Transverse colon (tissue), 4 donors: ENCODE data around the gene RPL35. TPM values are rescaled to one million over a fixed set of nuclear protein-coding genes. Genes with fewer than 3 reads are reported as not detected.

Experiments
- DNase-seq: peaks from one replicate; pipeline ENCODE4 v3.0.0-alpha.2; 2019
- H3K27ac ChIP-seq, 4 donors: fragments of 200-600 bp; sonication (generic); 2 replicates each; pipeline ENCODE4 v1.5.1; 2016 to 2018; ENCODE audit warnings: inconsistent platforms in 4 of 4
- H3K27me3 ChIP-seq: fragments of 200-600 bp; sonication (generic); 2 replicates; pipeline ENCODE4 v1.5.1; 2017; ENCODE audit warnings: inconsistent platforms
- H3K36me3 ChIP-seq, 4 donors: fragments of 200-600 bp; sonication (generic); 2 replicates each; pipeline ENCODE4 v1.5.1; 2017 to 2019; ENCODE audit warnings: inconsistent platforms in 4 of 4
- H3K4me1 ChIP-seq, 4 donors: fragments of 200-600 bp; sonication (generic); 2 replicates each; pipeline ENCODE4 v1.5.1; 2017 to 2020; ENCODE audit warnings: inconsistent platforms in 4 of 4
- H3K4me3 ChIP-seq, 4 donors: fragments of 200-600 bp; sonication (generic); 1 replicate in 1 of 4; 2 replicates in 3 of 4; pipeline versions ENCODE4 v1.5.1 to v1.6.1; 2017 to 2019; ENCODE audit warnings: inconsistent platforms in 4 of 4
- H3K9me3 ChIP-seq, 2 donors: fragments of 200-600 bp; sonication (generic); 2 replicates each; pipeline ENCODE4 v1.5.1; 2017 to 2019; ENCODE audit warnings: inconsistent platforms in 2 of 2
- CTCF ChIP-seq, 5 experiments: fragments of 200-600 bp in 3 of 5; fragments of 450-650 bp in 2 of 5; sonication (generic) in 3 of 5; IDR thresholded peaks; 1 replicate in 2 of 5; 2 replicates in 3 of 5; pipeline ENCODE4 v1.5.1; 2016 to 2017; ENCODE audit warnings: antibody characterized with exemption in 5 of 5, inconsistent platforms in 3 of 5, mild to moderate bottlenecking in 2 of 5, moderate library complexity in 1 of 5
- EP300 ChIP-seq: sonication (generic); formaldehyde crosslinking; IDR thresholded peaks from one replicate; pipeline ENCODE4 v1.6.1; 2017; ENCODE audit warnings: antibody characterized with exemption, low read depth
- POLR2A ChIP-seq: fragments of 450-650 bp; IDR thresholded peaks from one replicate; pipeline ENCODE4 v1.6.1; 2016; ENCODE audit warnings: antibody characterized with exemption, mild to moderate bottlenecking, moderate library complexity
- POLR2AphosphoS5 ChIP-seq, 3 donors: sonication (generic); formaldehyde crosslinking; IDR thresholded peaks; one replicate each; pipeline ENCODE4 v1.6.1; 2016; ENCODE audit warnings: antibody characterized with exemption in 3 of 3
- WGBS, 2 donors: methylation state at CpG; one replicate each; pipeline ENCODE4 v1.1.5; 2018; ENCODE audit warnings: low coverage in 1 of 2; 5-methylcytosine and 5-hydroxymethylcytosine counted together
- in situ Hi-C, 4 donors: fragments of 200-750 bp; cut with MboI; loops; one replicate each; pipeline versions ENCODE4 v1.15.0 to v1.15.1; 2017; ENCODE audit warnings: low sequenced_read_pairs in 3 of 4, low pct_ligation_motif_present in 1 of 4, low pct_unique_long_range_greater_than_20kb in 1 of 4
- intact Hi-C: fragments of 100-400 bp; cut with DNase I; formaldehyde crosslinking; loops from one replicate; pipeline ENCODE4 v1.15.1; 2023; ENCODE audit warnings: low total_unique reads
- total RNA-seq, 4 donors: library from RNA; depleted of rRNA; stranded (reverse); fragments of >200 nt; gene quantifications; one replicate each; pipeline ENCODE4 v1.1.0, GENCODE V29; 2016

RPL35 gene
- total RNA-seq, 4 donors from 2014 or later, result 498 to 3,953 (median 1,382) TPM

- H3K27ac ChIP-seq, result no peak overlapping the region
- H3K4me1 ChIP-seq, result no peaks in the 10 kb centered on the region
- peaks cover 0 to 48% (median 19%) of the 10 kb centered on the region in 4 donors for H3K36me3 ChIP-seq
- no peak for DNase-seq
- in situ Hi-C loops, result no loop called here
- no peak overlapping the region for H3K4me3 ChIP-seq
- H3K9me3 ChIP-seq, result no peaks in the 10 kb centered on the region
- H3K27me3 ChIP-seq, result no peaks in the 10 kb centered on the region
- TF ChIP-seq POLR2AphosphoS5 (IDR thresholded peaks at IDR 0.05) (no peak), POLR2A (no peak), EP300 (no peak), CTCF (IDR thresholded peaks at IDR 0.05) (no peak)
- intact Hi-C loops, result no loop called here
- 94 to 95% methylated on average over 3 to 4 of the region's 4 CpGs for WGBS, 2 donors
Observed at GRCh38 chr9:124885551-124885950, 23.8 kb upstream of the RPL35 start.

- intact Hi-C loops (no loop called here), in situ Hi-C loops (no loop called here)
- H3K27ac ChIP-seq, result no peak overlapping the region
- no peaks in the 10 kb centered on the region for H3K27me3 ChIP-seq
- H3K4me3 ChIP-seq, result no peak overlapping the region
- H3K9me3 ChIP-seq, result no peaks in the 10 kb centered on the region
- TF ChIP-seq EP300 (no peak), CTCF (IDR thresholded peaks at IDR 0.05) (no peak), POLR2AphosphoS5 (IDR thresholded peaks at IDR 0.05) (no peak), POLR2A (no peak)
- no peaks in the 10 kb centered on the region for H3K4me1 ChIP-seq
- peaks cover 0 to 42% (median 20%) of the 10 kb centered on the region in 4 donors for H3K36me3 ChIP-seq
- DNase-seq, result no peak
- 89% methylated on average over 4 of the region's 4 CpGs; no CpG with 5 or more reads in 1 of the 2 donors for WGBS, 2 donors
Observed at GRCh38 chr9:124884376-124884775, 22.6 kb upstream of the RPL35 start.

- intact Hi-C loops (no loop called here), in situ Hi-C loops (no loop called here)
- 82% methylated on average over 12 of the region's 13 CpGs; no CpG with 5 or more reads in 1 of the 2 donors for WGBS, 2 donors
Observed at GRCh38 chr9:124882231-124882630, 20.5 kb upstream of the RPL35 start.

GRCh38 chr9:124881138-124881743, 19.5 kb upstream of the RPL35 start:
- Histone ChIP-seq H3K4me1 (no peaks in the 10 kb centered on the region), H3K4me3 (no peak overlapping the region), H3K9me3 (no peaks in the 10 kb centered on the region), H3K27ac (no peak overlapping the region), H3K27me3 (no peaks in the 10 kb centered on the region), H3K36me3 (peaks cover 0 to 36% (median 12%) of the 10 kb centered on the region in 4 donors)
- in situ Hi-C loops, result no loop called here
- intact Hi-C loops, result no loop called here
- no peak for DNase-seq
- WGBS, 2 donors, result 92 to 100% methylated on average over 2 to 16 of the region's 16 CpGs
- no peak for TF ChIP-seq CTCF (IDR thresholded peaks at IDR 0.05)
- TF ChIP-seq POLR2A, result no peak
- no peak for TF ChIP-seq EP300
- no peak for TF ChIP-seq POLR2AphosphoS5 (IDR thresholded peaks at IDR 0.05)

More at GRCh38 chr9:124882231-124882630, 20.5 kb upstream of the RPL35 start:
- no peaks in the 10 kb centered on the region for H3K27me3 ChIP-seq
- TF ChIP-seq EP300 (no peak), POLR2A (no peak)
- H3K4me3 ChIP-seq, result no peak overlapping the region
- H3K9me3 ChIP-seq, result no peaks in the 10 kb centered on the region
- peaks cover 0 to 28% (median 11%) of the 10 kb centered on the region in 4 donors for H3K36me3 ChIP-seq
- no peaks in the 10 kb centered on the region for H3K4me1 ChIP-seq
- H3K27ac ChIP-seq, result no peak overlapping the region
- no peak for DNase-seq

GRCh38 chr9:124880501-124880900, 18.7 kb upstream of the RPL35 start:
- no peak for DNase-seq
- Histone ChIP-seq H3K36me3 (peaks cover 0 to 35% (median 16%) of the 10 kb centered on the region in 4 donors), H3K27me3 (no peaks in the 10 kb centered on the region), H3K27ac (no peak overlapping the region), H3K4me1 (no peaks in the 10 kb centered on the region), H3K9me3 (no peaks in the 10 kb centered on the region), H3K4me3 (no peak overlapping the region)
- intact Hi-C loops, result no loop called here
- in situ Hi-C loops, result no loop called here
- no peak for TF ChIP-seq EP300
- no peak for TF ChIP-seq POLR2A
- WGBS, 2 donors, result 67 to 80% methylated on average over 1 to 9 of the region's 9 CpGs
